Endothelial cell of umbilical vein (primary cell): ENCODE data around the gene ATP5PO. TPM values are rescaled to one million over a fixed set of nuclear protein-coding genes. Genes with fewer than 3 reads are reported as not detected.

Experiments
- BruUV-seq: library from RNA; stranded (reverse); fragments of 400-500 nt; replicated peaks from 2 replicates; lab custom pipeline; 2021; lab: Mats Ljungman, UMichigan
- CTCF ChIA-PET: fragments of 300-600, 350-600 bp; sonication (Branson Sonifier 250); formaldehyde crosslinking; loops from one replicate; lab custom pipeline; 2021; ENCODE audit warnings: antibody characterized with exemption, inconsistent platforms; lab: Charles Lee
- POLR2A ChIA-PET: fragments of 300-600, 350-600 bp; sonication (Branson Sonifier 250); formaldehyde crosslinking; loops from one replicate; lab custom pipeline; 2021; ENCODE audit warnings: antibody characterized with exemption, inconsistent platforms; lab: Charles Lee
- DNase-seq: peaks from one replicate; pipeline ENCODE4 v3.0.0-alpha.2; 2011; ENCODE audit warnings: low read depth, low spot score
- FAIRE-seq: peaks from 2 replicates; lab custom pipeline; 2011; peaks lifted over from hg19 to GRCh38; lab: Jason Lieb, UNC
- H2AFZ ChIP-seq: 2 replicates; pipeline ENCODE4 v1.6.0; 2012; ENCODE audit warnings: low read depth, low read length, control low read depth, inconsistent platforms
- H3K27ac ChIP-seq: 2 replicates; pipeline ENCODE4 v1.5.1; 2011; ENCODE audit warnings: low read depth, mild to moderate bottlenecking, control low read depth, low read length, moderate library complexity; ENCODE audit not compliant: insufficient read depth
- H3K27me3 ChIP-seq, 2 experiments: 2 replicates each; pipeline versions ENCODE4 v1.6.0 to v1.6.1; 2011; ENCODE audit warnings: low read length in 2 of 2, mixed read lengths in 1 of 2; ENCODE audit not compliant: control insufficient read depth in 2 of 2, insufficient read depth in 2 of 2
- H3K36me3 ChIP-seq, 2 experiments: 2 replicates in 1 of 2; 3 replicates in 1 of 2; pipeline ENCODE4 v1.5.1; 2011; ENCODE audit warnings: low read length in 2 of 2, mild to moderate bottlenecking in 1 of 2, moderate library complexity in 1 of 2; ENCODE audit not compliant: control insufficient read depth in 2 of 2, insufficient read depth in 2 of 2; ENCODE audit errors: extremely low read depth in 1 of 2
- H3K4me1 ChIP-seq: 3 replicates; pipeline ENCODE4 v1.5.1; 2011; ENCODE audit warnings: mild to moderate bottlenecking, low read length; ENCODE audit not compliant: control insufficient read depth, insufficient read depth; ENCODE audit errors: extremely low read depth
- H3K4me2 ChIP-seq: 2 replicates; pipeline ENCODE4 v1.6.1; 2011; ENCODE audit warnings: low read length, control low read depth, mixed read lengths; ENCODE audit not compliant: insufficient read depth
- H3K4me3 ChIP-seq, 3 experiments: fragments of 200-600 bp in 1 of 3; sonication (generic), shearing (Covaris generic) in 1 of 3; replicated peaks in 1 of 3; 2 replicates each; pipeline ENCODE4 v1.5.1; 2011 to 2016; ENCODE audit warnings: control low read depth in 3 of 3, low read length in 3 of 3, mild to moderate bottlenecking in 2 of 3, inconsistent platforms in 1 of 3, low read depth in 1 of 3, moderate library complexity in 1 of 3; ENCODE audit not compliant: insufficient read depth in 1 of 3
- H3K79me2 ChIP-seq: 2 replicates; pipeline ENCODE4 v1.6.0; 2012; ENCODE audit warnings: low read length, inconsistent platforms; ENCODE audit not compliant: control insufficient read depth, insufficient read depth
- H3K9ac ChIP-seq: replicated peaks from 2 replicates; pipeline ENCODE3; 2011; ENCODE audit warnings: low read length, control low read depth; ENCODE audit not compliant: insufficient read depth; ENCODE audit errors: extremely low read depth
- H3K9me1 ChIP-seq: replicated peaks from 3 replicates; pipeline ENCODE4 v1.6.0; 2011; ENCODE audit warnings: mild to moderate bottlenecking, low read length; ENCODE audit not compliant: control insufficient read depth, insufficient read depth; ENCODE audit errors: extremely low read depth
- H3K9me3 ChIP-seq: replicated peaks from 2 replicates; pipeline ENCODE4 v1.5.1; 2012; ENCODE audit warnings: low read length, inconsistent platforms; ENCODE audit not compliant: control insufficient read depth, insufficient read depth
- H4K20me1 ChIP-seq: replicated peaks from 2 replicates; pipeline ENCODE3; 2011; ENCODE audit warnings: mild to moderate bottlenecking, low read length; ENCODE audit not compliant: control insufficient read depth, insufficient read depth; ENCODE audit errors: extremely low read depth
- CTCF ChIP-seq, 2 donors: IDR thresholded peaks; 1 replicate in 1 of 2; 2 replicates in 1 of 2; pipeline ENCODE4 v1.5.1; 2011; ENCODE audit warnings: low read length in 2 of 2, mild to moderate bottlenecking in 2 of 2, moderate library complexity in 2 of 2, control low read depth in 1 of 2, inconsistent platforms in 1 of 2, low read depth in 1 of 2; ENCODE audit not compliant: insufficient read depth in 1 of 2; ENCODE audit errors: extremely low read depth in 1 of 2
- EZH2 ChIP-seq: IDR thresholded peaks from 2 replicates; pipeline ENCODE4 v1.6.1; 2012; ENCODE audit warnings: borderline replicate concordance, low read depth, mild to moderate bottlenecking, moderate library complexity, low read length, inconsistent platforms; ENCODE audit not compliant: severe bottlenecking
- FOS ChIP-seq: IDR thresholded peaks from 2 replicates; pipeline ENCODE4 v1.6.1; 2011; ENCODE audit warnings: mild to moderate bottlenecking, low read length, moderate library complexity, borderline replicate concordance; ENCODE audit not compliant: insufficient read depth
- GATA2 ChIP-seq: IDR thresholded peaks from 2 replicates; pipeline ENCODE4 v1.7.0; 2011; ENCODE audit warnings: low read depth, mild to moderate bottlenecking, moderate library complexity, mixed read lengths, low read length; ENCODE audit not compliant: insufficient read length, insufficient read depth
- JUN ChIP-seq: IDR thresholded peaks from 2 replicates; pipeline ENCODE4 v1.6.1; 2011; ENCODE audit warnings: borderline replicate concordance, low read depth; ENCODE audit not compliant: insufficient read length, insufficient read depth
- MAX ChIP-seq: IDR thresholded peaks from 2 replicates; pipeline ENCODE4 v1.6.1; 2011; ENCODE audit not compliant: insufficient read depth, insufficient read length
- MYC ChIP-seq: IDR thresholded peaks from one replicate; pipeline ENCODE4 v1.6.1; 2011; ENCODE audit warnings: mild to moderate bottlenecking, low read depth, low read length
- POLR2A ChIP-seq: IDR thresholded peaks from 2 replicates; pipeline ENCODE4 v1.6.1; 2012; ENCODE audit warnings: low read depth, mild to moderate bottlenecking, control low read depth, low read length
- POLR2AphosphoS5 ChIP-seq: IDR thresholded peaks from 2 replicates; pipeline ENCODE4 v1.6.1; 2012; ENCODE audit warnings: low read depth, mild to moderate bottlenecking, control low read depth, low read length, moderate library complexity; ENCODE audit not compliant: insufficient read depth
- dilution Hi-C: fragments of 300-500 bp; cut with MboI; formaldehyde crosslinking; loops from one replicate; pipeline ENCODE4 v1.15.0; 2019; ENCODE audit warnings: low sequenced_read_pairs; ENCODE audit not compliant: extremely low pct_ligation_motif_present
- intact Hi-C: fragments of 100-400 bp; cut with micrococcal nuclease; formaldehyde crosslinking; loops from one replicate; pipeline ENCODE4 v1.10.0; 2022
- polyA plus RNA-seq, 4 experiments: library from polyadenylated mRNA; depleted of rRNA in 3 of 4; stranded (reverse) in 3 of 4; unstranded in 1 of 4; fragments of >200 nt; gene quantifications; 2 replicates each; pipeline versions ENCODE4 v1.2.1 to v1.2.3, GENCODE V29; 2011 to 2012; ENCODE audit warnings: missing spikeins in 1 of 4
- total RNA-seq: library from RNA; stranded (reverse); gene quantifications from 2 replicates; pipeline ENCODE4 v1.2.3, GENCODE V29; 2021

Gene ATP5PO
- total and polyA plus RNA-seq, 2 donors (not counting 3 experiments of a cell fraction or from before 2014, with no cell fraction given) = 187 to 207 TPM

GRCh38 chr21:33874161-33874560 lies 41.4 kb downstream of the ATP5PO start:
- TF ChIP-seq POLR2A = no peak
- TF ChIP-seq JUN = no peak
- TF ChIP-seq MAX = no peak
- TF ChIP-seq EZH2 = no peak
- TF ChIP-seq POLR2AphosphoS5 = no peak
- no peak for TF ChIP-seq MYC
- no peak for TF ChIP-seq GATA2
- no peak for TF ChIP-seq CTCF (IDR thresholded peaks at IDR 0.05; ENCODE audit: extremely low read depth in 1 of 2, insufficient read depth in 1 of 2, low read depth in 1 of 2, low read length in 2 of 2)
- TF ChIP-seq FOS = no peak
- Histone ChIP-seq H3K9ac (no peak overlapping the region), H3K79me2 (no peaks in the 10 kb centered on the region), H3K4me2 (no peak overlapping the region), H3K9me1 (no peaks in the 10 kb centered on the region), H3K27me3 (peaks cover 0 to 2% of the 10 kb centered on the region in 2 experiments), H2AFZ (no peak overlapping the region), H3K27ac (no peak overlapping the region), H3K36me3 (no peaks in the 10 kb centered on the region), H3K4me1 (no peaks in the 10 kb centered on the region), H4K20me1 (no peaks in the 10 kb centered on the region), H3K9me3 (no peaks in the 10 kb centered on the region), H3K4me3 (no peak overlapping the region)
- POLR2A ChIA-PET = interaction anchor here (0.6 kb wide), 1 partner anchor 260 kb away, joined by 9 read pairs; no protein-coding TSS in a partner anchor
- FAIRE-seq (no peak), DNase-seq (no peak)
- intact Hi-C loops = no loop called here
- CTCF ChIA-PET = no interaction called here
- BruUV-seq = no TSS peak
- dilution Hi-C loops = no loop called here
